RWPE2 (cell line): ENCODE results near the gene GDE1.

Experiments
- ATAC-seq: fragments of 200-7000 bp; cut with Tn5 transposase; 3 replicates; pipeline ENCODE4 v1.9.1; 2021; ENCODE audit warnings: low read depth
- DNase-seq: peaks from one replicate; pipeline ENCODE4 v3.0.0-alpha.2; 2020; ENCODE audit warnings: low spot score
- H3K27ac ChIP-seq: fragments of 450-650 bp; 2 replicates; pipeline ENCODE4 v1.5.1; 2017; ENCODE audit warnings: mild to moderate bottlenecking; ENCODE audit not compliant: poor library complexity, severe bottlenecking
- H3K27me3 ChIP-seq: fragments of 250-450 bp; sonication (Bioruptor Pico); 2 replicates; pipeline ENCODE4 v1.5.1; 2021; ENCODE audit warnings: mild to moderate bottlenecking, moderate library complexity; ENCODE audit not compliant: insufficient read depth, poor library complexity, severe bottlenecking
- H3K36me3 ChIP-seq: fragments of 250-450 bp; sonication (Bioruptor Pico); 2 replicates; pipeline ENCODE4 v1.5.1; 2020; ENCODE audit warnings: low read depth, mild to moderate bottlenecking, moderate library complexity
- H3K4me1 ChIP-seq: fragments of 250-450 bp; sonication (Bioruptor Pico); 2 replicates; pipeline ENCODE4 v1.5.1; 2021; ENCODE audit warnings: mild to moderate bottlenecking, moderate library complexity; ENCODE audit not compliant: insufficient read depth, poor library complexity, severe bottlenecking
- H3K4me3 ChIP-seq: fragments of 250-450 bp; sonication (Bioruptor Pico); 2 replicates; pipeline ENCODE4 v1.5.1; 2021; ENCODE audit warnings: mild to moderate bottlenecking, moderate library complexity; ENCODE audit not compliant: severe bottlenecking
- H3K9me3 ChIP-seq: fragments of 250-450 bp; sonication (Bioruptor Pico); 2 replicates; pipeline ENCODE4 v1.5.1; 2021; ENCODE audit warnings: mild to moderate bottlenecking, moderate library complexity; ENCODE audit not compliant: severe bottlenecking
- CTCF ChIP-seq: fragments of 450-650 bp; IDR thresholded peaks from one replicate; pipeline ENCODE4 v1.5.1; 2017; ENCODE audit warnings: mild to moderate bottlenecking, moderate library complexity; ENCODE audit not compliant: poor library complexity, severe bottlenecking

Gene GDE1

GRCh38 chr16:19513377-19514053, 8.4 kb downstream of the GDE1 start:
- DNase-seq (no peak), ATAC-seq (no peak)
- H3K27ac ChIP-seq: no peak overlapping the region
- no peak overlapping the region for H3K4me3 ChIP-seq
- H3K9me3 ChIP-seq: no peaks in the 10 kb centered on the region
- H3K36me3 ChIP-seq: peaks cover 79% of the 10 kb centered on the region
- H3K27me3 ChIP-seq: no peaks in the 10 kb centered on the region
- peaks cover 14% of the 10 kb centered on the region for H3K4me1 ChIP-seq
- no peak for TF ChIP-seq CTCF

GRCh38 chr16:19512297-19512696, 9.6 kb downstream of the GDE1 start:
- DNase-seq (no peak), ATAC-seq (no peak)
- Histone ChIP-seq H3K4me3 (no peak overlapping the region), H3K9me3 (no peaks in the 10 kb centered on the region), H3K27ac (no peak overlapping the region), H3K27me3 (no peaks in the 10 kb centered on the region), H3K4me1 (peaks cover 4% of the 10 kb centered on the region), H3K36me3 (peaks cover 88% of the 10 kb centered on the region)
- TF ChIP-seq CTCF: no peak

GRCh38 chr16:19507867-19508266, 14.0 kb downstream of the GDE1 start:
- Histone ChIP-seq H3K4me1 (no peaks in the 10 kb centered on the region), H3K9me3 (no peaks in the 10 kb centered on the region), H3K4me3 (no peak overlapping the region), H3K36me3 (peaks cover 90% of the 10 kb centered on the region), H3K27me3 (no peaks in the 10 kb centered on the region), H3K27ac (no peak overlapping the region)
- TF ChIP-seq CTCF: no peak
- DNase-seq (no peak), ATAC-seq (no peak)

- TF ChIP-seq CTCF: no peak
- no peak for ATAC-seq
- Histone ChIP-seq H3K27me3 (no peaks in the 10 kb centered on the region), H3K4me1 (no peaks in the 10 kb centered on the region), H3K9me3 (no peaks in the 10 kb centered on the region), H3K4me3 (no peak overlapping the region), H3K36me3 (peaks cover 90% of the 10 kb centered on the region), H3K27ac (no peak overlapping the region)
- DNase-seq: no peak
Observed at GRCh38 chr16:19506965-19507364, 14.9 kb downstream of the GDE1 start.

GRCh38 chr16:19505600-19506303, 16.1 kb downstream of the GDE1 start:
- no peaks in the 10 kb centered on the region for H3K27me3 ChIP-seq
- DNase-seq: no peak
- H3K36me3 ChIP-seq: peaks cover 90% of the 10 kb centered on the region
- no peaks in the 10 kb centered on the region for H3K9me3 ChIP-seq
- no peaks in the 10 kb centered on the region for H3K4me1 ChIP-seq
- no peak for TF ChIP-seq CTCF
- H3K4me3 ChIP-seq: no peak overlapping the region
- ATAC-seq: no peak
- no peak overlapping the region for H3K27ac ChIP-seq
